Measurements from ENCODE around the gene EIF4E.
"Not testable (repeated sequence)": the region's sequence is repeated elsewhere in the genome, so short reads cannot be mapped to it uniquely, and the experiment has no call there.

EIF4E gene

GRCh38 chr4:98932539-98932938, 3.6 kb upstream of the EIF4E start:
- in situ Hi-C loops (cut with MboI; ENCODE audit: low sequenced_read_pairs), result no loop called here

DNA sequence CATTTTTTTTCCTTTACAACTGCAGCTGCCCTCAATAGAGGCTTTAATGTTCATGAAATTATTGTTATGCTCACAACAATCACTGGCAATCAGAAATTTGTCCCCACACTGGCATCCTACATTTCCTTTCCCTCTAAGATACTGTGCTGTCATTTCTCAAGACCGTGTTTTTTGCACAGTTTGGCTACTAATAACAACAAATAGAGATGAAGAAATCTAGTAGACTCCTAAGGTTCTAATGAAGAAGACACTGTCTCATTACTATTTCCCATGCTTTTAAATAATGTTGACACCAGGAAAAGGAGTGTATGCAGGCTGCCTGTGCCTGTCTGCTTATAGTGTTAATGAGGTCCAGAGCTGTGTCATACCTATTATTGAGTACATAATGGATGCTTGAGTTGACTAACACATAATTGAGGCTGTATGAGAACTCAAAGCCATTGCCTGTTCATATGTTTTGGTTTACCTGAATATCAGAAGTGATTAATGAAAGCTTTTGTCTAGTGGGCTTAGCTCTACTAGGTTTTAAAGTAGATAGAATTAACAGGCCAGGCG, 1.5 kb upstream of the EIF4E start:
- in situ Hi-C loops (cut with MboI; ENCODE audit: low sequenced_read_pairs), result no loop called here

GRCh38 chr4:98929341-98930267, 671 bp upstream of the EIF4E start:
- in situ Hi-C loops (cut with MboI; ENCODE audit: low sequenced_read_pairs), result no loop called here

GRCh38 chr4:98928131-98928504, 815 bp downstream of the EIF4E start:
- in situ Hi-C loops (cut with MboI; ENCODE audit: low sequenced_read_pairs), result no loop called here

- in situ Hi-C loops (cut with MboI; ENCODE audit: low sequenced_read_pairs), result not testable (repeated sequence)
These were observed 2.7 kb downstream of the EIF4E start for GRCh38 chr4:98926257-98926656.

DNA sequence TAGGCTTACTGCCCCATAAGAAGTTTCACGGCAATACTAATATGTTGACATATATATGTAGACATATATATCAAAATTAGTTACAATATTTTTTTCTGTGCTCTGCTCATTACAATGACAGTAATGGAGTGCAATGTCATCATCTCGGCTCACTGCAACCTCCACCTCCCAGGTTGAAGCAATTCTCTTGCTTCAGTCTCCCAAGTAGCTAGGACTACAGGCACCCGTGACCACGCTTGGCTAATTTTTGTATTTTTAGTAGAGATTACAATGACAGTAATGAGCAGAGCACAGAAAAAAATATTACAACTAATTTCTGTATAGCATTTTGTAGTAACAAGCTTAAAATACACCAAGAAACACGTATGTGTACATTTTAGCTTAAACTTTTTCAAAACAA, 7.6 kb downstream of the EIF4E start:
- in situ Hi-C loops (cut with MboI; ENCODE audit: low sequenced_read_pairs), result no loop called here

GRCh38 chr4:98919996-98920395, 8.9 kb downstream of the EIF4E start:
- in situ Hi-C loops (cut with MboI; ENCODE audit: low sequenced_read_pairs), result no loop called here

GRCh38 chr4:98910728-98911127, 18.2 kb downstream of the EIF4E start:
- in situ Hi-C loops (cut with MboI; ENCODE audit: low sequenced_read_pairs), result not testable (repeated sequence)

GRCh38 chr4:98909646-98910401, 19.1 kb downstream of the EIF4E start:
- in situ Hi-C loops (cut with MboI; ENCODE audit: low sequenced_read_pairs), result no loop called here

DNA sequence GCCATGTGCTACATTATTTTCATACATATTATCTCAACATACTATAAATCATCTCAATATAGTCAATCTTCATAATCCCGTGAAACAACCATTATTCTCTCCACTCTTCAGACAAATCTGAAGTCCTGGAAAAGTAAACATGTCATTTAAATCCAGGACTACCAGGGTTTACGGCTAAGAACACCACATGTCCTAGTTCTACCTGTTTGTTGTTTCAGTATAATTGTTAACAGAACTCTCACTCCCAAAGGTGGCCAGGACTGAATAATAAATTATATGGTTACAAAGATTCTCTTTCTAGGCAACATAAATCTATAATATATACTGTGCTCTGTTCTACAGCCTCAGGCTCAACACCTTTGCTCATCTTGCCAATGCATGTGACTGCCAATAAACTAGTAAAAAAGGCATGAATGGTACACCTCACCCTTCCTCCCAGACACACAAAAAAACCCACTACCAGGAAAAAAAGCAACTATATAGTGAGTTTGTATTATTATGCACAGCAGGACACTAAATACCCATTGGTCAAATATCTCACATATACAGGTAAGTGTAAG, 20.1 kb downstream of the EIF4E start:
- in situ Hi-C loops (cut with MboI; ENCODE audit: low sequenced_read_pairs), result no loop called here

DNA sequence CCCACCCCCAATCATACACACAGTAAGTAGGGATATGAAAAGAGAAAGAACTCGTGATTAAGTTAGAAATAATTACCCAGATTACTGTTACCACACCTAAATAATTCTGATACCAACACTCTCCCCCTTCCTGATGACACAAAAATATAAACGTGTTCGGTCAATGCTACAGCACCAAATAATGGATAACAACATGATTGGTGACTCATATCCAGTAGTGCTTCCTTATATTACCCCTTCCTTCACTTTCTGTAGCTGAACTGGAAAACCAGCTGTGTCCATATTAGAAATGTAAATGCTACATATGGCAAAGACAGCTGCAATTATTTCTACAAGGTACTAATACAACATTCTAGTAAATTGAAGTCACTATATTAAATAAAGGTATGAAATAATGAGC, 20.8 kb downstream of the EIF4E start:
- in situ Hi-C loops (cut with MboI; ENCODE audit: low sequenced_read_pairs), result no loop called here

DNA sequence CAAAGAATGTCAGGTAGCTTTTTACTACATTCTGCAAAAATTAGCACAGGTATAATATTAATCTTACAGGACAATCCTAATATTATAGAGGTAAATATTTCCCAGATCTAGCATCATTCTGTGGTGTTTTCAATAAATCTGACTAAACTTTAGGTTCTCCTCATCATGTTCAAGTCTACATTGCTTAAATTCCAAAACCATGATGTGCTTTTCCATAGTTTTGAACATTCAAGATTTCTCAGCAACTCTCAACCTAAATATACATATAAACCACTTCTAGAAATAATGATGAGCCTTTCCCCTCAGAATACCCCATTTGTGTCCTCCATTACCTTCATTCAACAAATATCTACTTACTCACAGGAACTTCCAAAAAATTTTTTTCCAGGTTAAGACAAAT, 23.1 kb downstream of the EIF4E start:
- in situ Hi-C loops (cut with MboI; ENCODE audit: low sequenced_read_pairs), result no loop called here

DNA sequence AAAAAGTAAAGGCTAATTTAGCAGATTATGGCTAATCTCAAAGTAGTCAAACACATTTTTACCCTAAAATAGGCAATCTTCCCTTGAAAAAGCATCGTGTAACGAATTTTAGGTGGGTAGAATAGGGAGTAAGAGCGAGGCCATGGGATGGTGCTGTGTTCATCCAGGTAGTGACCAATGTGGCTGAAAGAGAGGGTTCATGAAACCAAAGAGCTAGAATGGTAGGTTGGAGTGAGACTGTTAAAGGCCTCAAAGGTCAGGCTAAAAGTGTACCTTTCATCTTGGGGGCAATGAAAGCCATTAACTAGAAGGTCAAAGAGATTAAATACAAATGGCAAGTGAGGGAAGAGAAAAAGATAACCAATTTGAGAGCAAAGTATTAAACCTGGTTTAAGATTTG, 23.6 kb downstream of the EIF4E start:
- in situ Hi-C loops (cut with MboI; ENCODE audit: low sequenced_read_pairs), result no loop called here

DNA sequence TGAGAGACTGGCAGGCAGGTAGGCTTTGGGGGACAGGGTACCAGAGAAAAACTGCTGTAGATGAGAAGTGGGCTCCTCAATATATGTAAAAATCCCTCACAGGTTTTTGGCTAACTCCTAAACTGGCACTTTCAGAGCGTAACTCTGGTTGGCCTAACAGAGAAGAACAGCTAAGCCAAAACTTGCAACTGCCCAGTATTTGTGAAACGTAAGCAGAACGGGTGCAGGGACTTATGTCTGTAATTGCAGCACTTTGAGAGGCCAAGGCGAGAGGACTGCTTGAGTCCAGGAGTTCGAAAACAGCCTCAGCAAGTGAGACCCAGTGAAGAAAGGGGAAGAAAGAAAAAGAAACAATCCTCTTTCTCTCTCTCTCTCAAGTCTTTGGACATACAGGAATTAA, 25.0 kb downstream of the EIF4E start:
- in situ Hi-C loops (cut with MboI; ENCODE audit: low sequenced_read_pairs), result no loop called here

- in situ Hi-C loops (cut with MboI; ENCODE audit: low sequenced_read_pairs), result no loop called here
These were observed 25.4 kb downstream of the EIF4E start for GRCh38 chr4:98903561-98903960.

- in situ Hi-C loops (cut with MboI; ENCODE audit: low sequenced_read_pairs), result no loop called here
These were observed 29.7 kb downstream of the EIF4E start for GRCh38 chr4:98899277-98899676.

DNA sequence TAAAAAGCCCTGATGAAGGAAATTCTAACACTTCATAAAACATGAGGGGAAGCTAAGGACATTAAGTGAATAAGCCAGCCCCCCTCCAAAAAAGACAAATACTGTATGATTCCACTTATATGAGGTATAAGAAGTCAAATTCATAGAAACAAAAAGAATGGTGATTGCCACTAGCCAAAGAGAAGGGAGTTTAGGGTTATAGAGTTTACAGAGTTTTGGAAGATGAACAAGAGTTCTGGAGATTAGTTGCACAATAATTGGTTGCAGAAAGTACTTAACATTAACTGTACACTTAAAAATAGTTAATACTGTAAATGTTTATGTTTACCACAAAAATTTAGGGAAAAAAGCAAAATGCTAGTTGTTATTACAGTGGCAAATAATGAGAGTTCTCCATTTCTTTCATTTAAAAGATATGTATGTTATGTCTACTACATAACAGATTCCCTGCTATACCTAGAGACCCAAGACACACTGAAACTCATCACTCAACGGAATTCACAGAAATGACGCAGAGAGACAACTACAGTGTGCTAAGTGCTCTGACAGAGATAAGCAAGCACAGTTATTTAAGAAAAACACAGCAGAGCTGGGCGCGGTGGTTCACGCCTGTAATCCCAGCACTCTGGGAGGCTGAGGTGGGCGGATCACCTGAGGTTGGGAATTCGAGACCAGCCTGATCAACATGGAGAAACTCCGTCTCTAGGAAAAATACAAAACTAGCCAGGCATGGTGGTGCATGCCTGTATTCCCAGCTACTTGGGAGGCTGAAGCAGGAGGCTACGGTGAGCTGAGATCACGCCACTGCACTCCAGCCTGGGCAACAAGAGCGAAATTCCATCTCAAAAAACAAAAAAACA, 37.2 kb downstream of the EIF4E start:
- in situ Hi-C loops (cut with MboI; ENCODE audit: low sequenced_read_pairs), result no loop called here

DNA sequence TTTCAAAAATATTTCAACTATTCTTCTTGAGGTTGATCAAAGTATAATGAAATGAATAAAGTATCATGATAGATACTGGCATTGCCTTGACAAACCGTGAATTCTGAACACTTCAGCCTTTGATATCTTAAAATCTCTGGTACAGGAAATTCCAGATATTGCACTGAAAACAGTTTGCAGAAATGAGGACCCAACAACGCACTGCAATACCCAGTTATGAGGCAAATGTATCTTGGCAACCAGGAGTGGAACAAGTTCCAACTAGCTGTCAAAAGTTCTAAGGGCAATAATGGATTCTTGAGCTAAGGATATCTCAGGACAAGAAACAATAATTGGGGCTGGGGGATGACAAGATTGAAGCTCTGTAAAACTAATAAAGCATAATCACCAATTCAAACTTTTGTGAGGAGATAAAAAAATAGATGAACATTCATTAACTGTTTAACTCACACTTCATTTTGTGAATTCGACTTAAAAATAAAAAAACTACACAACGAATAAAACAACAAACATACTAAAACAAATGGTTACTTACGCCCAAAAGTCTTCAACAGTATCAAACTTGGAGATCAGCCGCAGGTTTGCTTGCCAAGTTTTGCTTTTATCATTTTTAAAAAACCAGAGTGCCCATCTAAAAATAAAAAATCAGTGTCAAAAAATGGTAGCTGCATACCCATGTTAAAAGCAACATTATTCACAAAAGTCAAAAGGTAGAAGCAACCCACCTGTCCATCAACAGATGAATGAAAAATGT, 38.1 kb downstream of the EIF4E start:
- in situ Hi-C loops (cut with MboI; ENCODE audit: low sequenced_read_pairs), result no loop called here

GRCh38 chr4:98887145-98887544, 41.8 kb downstream of the EIF4E start:
- in situ Hi-C loops (cut with MboI; ENCODE audit: low sequenced_read_pairs), result no loop called here

DNA sequence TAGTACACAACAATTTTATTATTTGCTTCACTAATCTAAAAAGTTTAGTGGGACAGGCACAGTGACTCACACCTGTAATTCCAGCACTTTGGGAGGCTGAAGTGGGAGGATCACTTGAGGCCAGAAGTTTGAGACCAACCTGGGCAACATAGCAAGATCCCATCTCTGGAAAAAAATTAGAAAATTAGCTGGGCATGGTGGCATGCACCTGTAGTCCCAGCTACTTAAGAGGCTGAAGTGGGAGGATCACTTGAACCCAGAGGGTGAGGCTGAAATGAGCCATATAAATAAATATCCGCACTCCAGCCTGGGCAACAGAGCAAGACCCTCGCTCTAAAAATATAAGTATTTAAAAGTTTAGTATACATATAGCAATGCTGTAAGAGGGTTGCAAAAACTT, 42.6 kb downstream of the EIF4E start:
- in situ Hi-C loops (cut with MboI; ENCODE audit: low sequenced_read_pairs), result not testable (repeated sequence)
